ENCODE measurements around the gene SCN2B.
A peak's percentile ranks its signal among the peaks of the same experiment; 100 is the strongest.
"Not testable (repeated sequence)": the region's sequence is repeated elsewhere in the genome, so short reads cannot be mapped to it uniquely, and the experiment has no call there.

The SCN2B gene

GRCh38 chr11:118205606-118206378 lies 29.4 kb upstream of the SCN2B start:
- DNase-seq = no peak

- peak; percentile 80 for DNase-seq
Measured at GRCh38 chr11:118202599-118203422, 26.4 kb upstream of the SCN2B start.

GRCh38 chr11:118201966-118202365 lies 25.5 kb upstream of the SCN2B start:
- DNase-seq = no peak

- DNase-seq = peak; percentile 74
Measured at GRCh38 chr11:118200901-118201680, 24.7 kb upstream of the SCN2B start.

GRCh38 chr11:118200497-118200896 lies 24.1 kb upstream of the SCN2B start:
- no peak for DNase-seq

GRCh38 chr11:118199135-118199534 lies 22.7 kb upstream of the SCN2B start:
- DNase-seq = no peak

GRCh38 chr11:118198370-118198769 lies 21.9 kb upstream of the SCN2B start:
- peak; percentile 88 for DNase-seq

- no peak for DNase-seq
Measured at GRCh38 chr11:118194835-118195627, 18.6 kb upstream of the SCN2B start.

GRCh38 chr11:118193910-118194566 lies 17.6 kb upstream of the SCN2B start:
- no peak for DNase-seq

- DNase-seq = not testable (repeated sequence)
Measured at GRCh38 chr11:118192817-118193216, 16.4 kb upstream of the SCN2B start.

- not testable (repeated sequence) for DNase-seq
Measured at GRCh38 chr11:118190942-118191506, 14.6 kb upstream of the SCN2B start.

- no peak for DNase-seq
Measured at GRCh38 chr11:118186346-118187107, 10.1 kb upstream of the SCN2B start.

GRCh38 chr11:118184784-118185579 lies 8.5 kb upstream of the SCN2B start:
- DNase-seq = no peak

GRCh38 chr11:118183691-118184090 lies 7.3 kb upstream of the SCN2B start:
- DNase-seq = not testable (repeated sequence)

- peak; percentile 20 for DNase-seq
Measured at GRCh38 chr11:118180300-118180703, 3.9 kb upstream of the SCN2B start.

- no peak for DNase-seq
Measured at GRCh38 chr11:118176778-118177134, 317 bp upstream of the SCN2B start.

GRCh38 chr11:118175031-118175992 lies 1.1 kb downstream of the SCN2B start:
- no peak for DNase-seq

- no peak for DNase-seq
Measured at GRCh38 chr11:118174006-118174567, 2.4 kb downstream of the SCN2B start.
